ENCODE measurements around the gene NFE2L1. TPM values are rescaled to one million over a fixed set of nuclear protein-coding genes. Genes with fewer than 3 reads are reported as not detected.
"Not testable (repeated sequence)": the region's sequence is repeated elsewhere in the genome, so short reads cannot be mapped to it uniquely, and the experiment has no call there.

Gene NFE2L1
- polyA plus RNA-seq, 3 donors from 2014 or later = 5.9 to 18.4 (median 7.1) TPM

DNA sequence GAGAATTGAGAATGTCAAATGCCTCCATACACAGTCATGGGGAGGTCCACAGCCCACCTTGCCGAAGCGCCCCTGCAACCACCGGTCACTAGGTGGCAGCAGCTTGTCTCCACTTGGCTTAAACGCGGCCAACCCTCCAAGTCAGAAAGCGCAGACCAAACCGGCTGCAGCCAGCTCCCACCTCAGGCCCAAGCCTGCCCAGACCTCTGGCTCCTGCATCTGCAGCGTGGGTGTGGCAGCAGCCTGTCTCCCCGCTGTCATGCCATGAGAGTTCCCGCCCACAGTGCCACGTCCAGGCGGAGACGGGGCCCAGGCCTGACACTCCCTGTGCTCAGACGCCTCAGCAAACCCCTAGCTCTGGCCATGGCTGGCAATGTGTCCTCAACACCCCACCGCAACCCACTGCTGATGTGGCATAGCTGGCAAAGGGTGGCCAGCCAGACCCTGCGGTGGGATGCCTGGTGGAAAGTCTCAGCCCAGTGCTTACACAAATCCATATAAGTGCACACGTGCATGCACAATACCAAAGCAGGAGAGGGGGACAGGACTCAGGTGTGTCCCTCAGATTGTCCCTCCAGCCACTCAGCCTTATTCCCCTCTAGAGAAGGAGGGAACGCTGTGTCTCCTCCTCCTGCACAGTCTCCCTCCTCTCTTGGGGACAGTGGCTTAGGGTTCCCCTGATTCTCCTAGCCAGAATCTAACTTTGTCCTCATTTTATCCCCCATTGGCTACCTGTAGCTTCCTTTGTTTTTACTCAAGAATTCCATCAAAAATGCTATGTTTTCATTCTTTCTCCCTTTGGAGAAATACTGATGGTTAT is 21.4 kb upstream of the NFE2L1 start:
- Mint-ChIP-seq H3K27me3 (ENCODE audit: low read depth in 3 of 3) (peaks cover 14 to 17% (median 16%) of the 10 kb centered on the region in 3 donors), H3K9me3 (no peaks in the 10 kb centered on the region), H3K27ac (no peak overlapping the region), H3K4me1 (peaks cover 31 to 38% of the 10 kb centered on the region in 2 donors), H3K36me3 (no peaks in the 10 kb centered on the region), H3K4me3 (peak overlapping the region; percentile 36 to 99 (median 65))
- peak; percentile 63 to 72 (median 68) for DNase-seq

DNA sequence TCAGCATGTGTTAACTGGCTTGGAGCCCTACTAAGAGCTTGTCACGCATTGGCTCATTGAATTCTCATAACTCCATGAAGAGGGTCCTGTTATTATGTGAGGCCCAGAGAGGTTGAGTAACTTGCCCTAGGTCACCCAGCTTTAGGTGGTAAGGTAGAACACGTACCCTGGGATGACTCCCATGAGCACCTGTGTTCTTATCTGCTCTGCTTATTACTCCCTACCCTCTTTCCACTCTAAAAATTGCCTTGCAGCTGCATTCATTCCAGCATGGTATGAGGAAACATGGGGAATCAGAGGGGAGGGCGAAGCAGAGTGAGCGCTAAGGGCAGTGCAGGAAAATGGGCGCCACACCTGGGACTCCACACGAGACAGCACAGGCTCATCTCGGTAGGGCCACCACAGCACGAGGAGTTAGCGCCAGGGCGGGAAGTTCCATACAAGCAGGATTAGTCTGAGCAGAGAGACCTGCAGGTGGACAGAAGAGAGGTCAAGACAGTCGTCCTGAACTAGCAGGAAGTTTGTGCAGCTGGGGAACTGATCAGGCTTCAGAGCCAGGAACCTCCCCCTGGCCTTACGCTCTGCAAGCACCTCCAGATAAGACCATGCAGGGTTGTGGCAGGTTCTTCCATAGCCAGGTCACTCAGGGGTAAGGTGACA is 20.7 kb upstream of the NFE2L1 start:
- H3K4me3 Mint-ChIP-seq = no peak overlapping the region
- no peak for DNase-seq

DNA sequence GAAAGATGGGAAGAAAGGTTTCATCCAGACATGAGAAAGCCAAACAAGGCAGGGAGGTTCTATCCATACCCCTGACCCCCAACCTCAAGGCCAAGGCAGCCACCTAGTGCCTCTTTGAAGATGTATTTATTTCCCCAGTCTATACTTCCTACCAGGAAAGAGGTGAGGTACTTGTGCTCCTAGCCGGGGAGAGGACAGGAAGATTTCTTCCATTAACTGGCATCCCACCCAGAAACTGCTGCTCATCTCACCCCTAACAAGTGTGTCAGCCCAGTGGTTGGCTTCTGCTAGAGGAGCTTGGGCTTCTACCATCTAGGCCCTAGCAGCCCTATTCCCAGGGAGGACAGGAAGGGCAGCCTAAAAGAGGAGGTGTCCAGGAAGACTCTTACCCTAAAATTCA is 19.4 kb upstream of the NFE2L1 start:
- peaks cover 26 to 29% of the 10 kb centered on the region in 2 donors for H3K4me1 Mint-ChIP-seq
- H3K4me3 Mint-ChIP-seq = no peak overlapping the region
- no peak for DNase-seq
- peaks cover 0 to 4% (median 3%) of the 10 kb centered on the region in 3 donors for H3K36me3 Mint-ChIP-seq
- H3K27me3 Mint-ChIP-seq (ENCODE audit: low read depth in 3 of 3) = peaks cover 8 to 13% (median 9%) of the 10 kb centered on the region in 3 donors
- no peaks in the 10 kb centered on the region for H3K9me3 Mint-ChIP-seq
- H3K27ac Mint-ChIP-seq = no peak overlapping the region

More for the DNA sequence above, 20.7 kb upstream of the NFE2L1 start:
- no peaks in the 10 kb centered on the region for H3K9me3 Mint-ChIP-seq
- H3K4me1 Mint-ChIP-seq = peaks cover 31 to 38% of the 10 kb centered on the region in 2 donors
- H3K27ac Mint-ChIP-seq = no peak overlapping the region
- H3K36me3 Mint-ChIP-seq = peaks cover 0 to 3% (median 1%) of the 10 kb centered on the region in 3 donors
- H3K27me3 Mint-ChIP-seq (ENCODE audit: low read depth in 3 of 3) = peaks cover 13 to 15% (median 14%) of the 10 kb centered on the region in 3 donors

DNA sequence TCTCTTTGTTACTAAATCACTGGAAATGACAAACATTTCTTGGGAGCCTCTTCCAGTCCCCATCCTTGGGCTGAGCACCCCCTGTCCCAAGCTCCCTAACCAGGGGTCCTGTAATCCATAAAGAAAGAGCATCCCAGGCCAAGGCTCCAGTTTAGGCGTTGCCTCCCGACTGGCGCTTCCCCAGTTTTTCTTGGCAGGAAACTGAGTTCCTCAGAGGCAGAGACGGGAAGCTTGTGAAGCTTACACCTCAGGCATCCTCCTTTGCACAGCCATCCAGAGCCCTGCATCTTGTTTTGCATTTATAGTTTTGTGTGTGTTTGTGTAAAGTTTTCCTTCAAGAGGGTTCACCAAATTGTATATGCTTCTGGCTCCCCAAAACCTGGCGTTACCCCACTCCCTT is 17.6 kb upstream of the NFE2L1 start:
- H3K27me3 Mint-ChIP-seq (ENCODE audit: low read depth in 3 of 3) = peaks cover 0 to 5% (median 4%) of the 10 kb centered on the region in 3 donors
- no peak for DNase-seq
- peaks cover 12 to 13% of the 10 kb centered on the region in 2 donors for H3K4me1 Mint-ChIP-seq
- no peak overlapping the region for H3K4me3 Mint-ChIP-seq
- no peaks in the 10 kb centered on the region for H3K9me3 Mint-ChIP-seq
- H3K36me3 Mint-ChIP-seq = peaks cover 0 to 4% (median 3%) of the 10 kb centered on the region in 3 donors
- no peak overlapping the region for H3K27ac Mint-ChIP-seq

DNA sequence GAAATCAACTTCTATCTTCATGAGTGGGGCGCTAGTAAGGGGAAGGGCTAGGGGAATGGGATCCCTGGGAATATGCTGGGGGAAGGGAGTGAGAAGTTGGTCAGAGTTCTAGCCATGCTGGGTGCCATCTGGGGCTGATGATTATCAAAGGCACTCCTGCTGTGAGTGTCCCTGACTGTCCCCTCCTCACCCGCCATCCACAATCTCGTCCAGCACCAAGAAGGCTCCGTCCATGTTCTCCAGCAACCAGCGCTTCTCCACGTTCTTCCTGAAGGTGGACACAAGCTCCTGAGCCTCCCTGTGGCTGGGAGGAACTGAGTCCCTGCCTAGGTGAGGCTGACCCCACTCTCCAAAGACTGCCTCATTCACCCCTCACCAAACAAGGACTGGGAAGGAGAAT is 16.2 kb upstream of the NFE2L1 start:
- H3K9me3 Mint-ChIP-seq = no peaks in the 10 kb centered on the region
- peaks cover 0 to 7% (median 4%) of the 10 kb centered on the region in 3 donors for H3K27me3 Mint-ChIP-seq (ENCODE audit: low read depth in 3 of 3)
- no peak overlapping the region for H3K27ac Mint-ChIP-seq
- peaks cover 3 to 8% of the 10 kb centered on the region in 2 donors for H3K4me1 Mint-ChIP-seq
- H3K36me3 Mint-ChIP-seq = peaks cover 0 to 4% (median 3%) of the 10 kb centered on the region in 3 donors
- H3K4me3 Mint-ChIP-seq = no peak overlapping the region
- no peak for DNase-seq

DNA sequence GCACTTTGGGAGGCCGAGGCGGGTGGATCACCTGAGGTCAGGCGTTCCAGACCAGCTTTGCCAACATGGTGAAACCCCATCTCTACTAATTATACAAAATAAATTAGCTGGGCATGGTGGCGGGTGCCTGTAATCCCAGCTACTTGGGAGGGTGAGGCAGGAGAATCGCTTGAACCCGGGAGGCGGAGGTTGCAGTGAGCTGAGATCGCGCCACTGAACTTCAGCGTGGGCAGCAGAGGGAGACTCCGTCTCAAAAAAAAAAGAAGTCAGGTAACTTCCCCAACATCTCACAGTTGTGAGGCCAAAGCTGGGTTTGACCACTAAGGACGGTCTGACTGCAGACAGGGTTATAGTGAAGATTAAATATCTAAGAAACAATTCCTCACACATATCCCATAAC is 13.4 kb upstream of the NFE2L1 start:
- H3K27me3 Mint-ChIP-seq (ENCODE audit: low read depth in 3 of 3) = not testable (repeated sequence)

DNA sequence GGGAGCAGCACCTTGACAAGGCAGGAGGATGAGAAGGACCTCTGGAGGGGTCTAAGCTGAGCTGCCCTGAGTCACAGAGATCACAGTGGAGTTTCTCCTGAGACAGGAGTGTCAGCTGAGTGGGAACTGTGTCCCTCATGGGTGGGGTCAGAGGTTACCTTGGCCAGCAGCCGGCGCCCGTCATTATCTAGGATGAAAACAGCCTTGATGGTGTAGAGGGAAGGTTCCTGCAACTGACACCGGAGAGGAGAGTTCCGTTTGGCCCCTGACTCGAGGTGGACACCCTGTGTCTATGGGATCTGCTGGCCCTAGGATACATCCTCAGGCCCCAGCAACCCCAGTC is 11.5 kb upstream of the NFE2L1 start:
- no peak for DNase-seq
- H3K4me3 Mint-ChIP-seq = peak overlapping the region; percentile 84 to 90 (median 86)
- no peaks in the 10 kb centered on the region for H3K9me3 Mint-ChIP-seq
- H3K27ac Mint-ChIP-seq = no peak overlapping the region
- H3K4me1 Mint-ChIP-seq = peaks cover 10 to 19% of the 10 kb centered on the region in 2 donors
- peaks cover 0 to 4% (median 3%) of the 10 kb centered on the region in 3 donors for H3K36me3 Mint-ChIP-seq
- H3K27me3 Mint-ChIP-seq (ENCODE audit: low read depth in 3 of 3) = peaks cover 2 to 6% (median 4%) of the 10 kb centered on the region in 3 donors

More for the DNA sequence above, 13.4 kb upstream of the NFE2L1 start:
- DNase-seq, H3K27ac Mint-ChIP-seq, H3K36me3 Mint-ChIP-seq, H3K9me3 Mint-ChIP-seq, H3K4me3 Mint-ChIP-seq: not testable (repeated sequence)
- peaks cover 10 to 19% of the 10 kb centered on the region in 2 donors for H3K4me1 Mint-ChIP-seq

DNA sequence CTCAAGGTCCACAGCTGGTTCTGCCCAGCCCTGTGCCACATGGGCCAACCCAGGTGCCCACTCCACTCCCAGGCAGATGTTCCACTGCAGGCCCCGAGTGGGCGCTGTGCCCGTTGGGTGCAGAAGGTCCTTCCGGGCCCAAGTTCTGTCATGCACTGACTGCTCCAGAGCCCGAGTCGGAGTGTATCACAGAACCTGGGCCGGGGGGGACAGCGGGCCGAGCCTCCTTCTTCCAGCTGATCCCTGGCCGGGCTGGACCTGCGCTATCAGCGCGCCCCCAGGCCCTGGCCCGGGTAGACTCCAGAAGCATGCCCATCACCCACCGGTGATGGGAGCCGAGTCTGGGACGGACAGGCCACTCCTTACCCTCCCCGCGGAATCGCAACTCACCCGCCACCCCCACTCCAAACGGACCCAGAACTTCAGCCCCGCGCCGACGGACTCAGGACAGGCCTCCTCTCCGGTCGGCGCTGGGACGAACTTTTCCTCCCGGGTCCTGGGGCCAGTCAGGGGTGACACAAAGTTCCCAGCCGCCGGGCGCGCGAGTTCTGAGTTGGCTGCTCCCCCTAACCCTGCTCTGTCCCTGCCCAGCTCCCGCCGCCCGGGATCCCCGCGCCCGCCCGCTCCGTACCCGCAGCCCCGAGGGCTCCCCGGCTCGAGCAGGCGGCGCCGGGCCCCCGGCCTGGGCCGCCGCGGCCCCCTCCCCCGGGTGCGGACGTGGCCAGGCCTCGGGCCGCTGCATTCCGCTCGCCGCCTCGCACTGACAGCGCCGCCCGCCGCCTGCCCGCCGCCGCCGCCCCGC is 10.9 kb upstream of the NFE2L1 start, which contains the start of gene COPZ2:
Gene COPZ2 (minus strand): TSS at position 762 of the 802 bp plus-strand sequence. CDS start 20 bp downstream, at position 742.
- Mint-ChIP-seq H3K27me3 (ENCODE audit: low read depth in 3 of 3) (peaks cover 2 to 7% (median 4%) of the 10 kb centered on the region in 3 donors), H3K27ac (peak within 1 kb of the TSS in 5 of 6 donors; percentile 23 to 77 (median 64))

DNA sequence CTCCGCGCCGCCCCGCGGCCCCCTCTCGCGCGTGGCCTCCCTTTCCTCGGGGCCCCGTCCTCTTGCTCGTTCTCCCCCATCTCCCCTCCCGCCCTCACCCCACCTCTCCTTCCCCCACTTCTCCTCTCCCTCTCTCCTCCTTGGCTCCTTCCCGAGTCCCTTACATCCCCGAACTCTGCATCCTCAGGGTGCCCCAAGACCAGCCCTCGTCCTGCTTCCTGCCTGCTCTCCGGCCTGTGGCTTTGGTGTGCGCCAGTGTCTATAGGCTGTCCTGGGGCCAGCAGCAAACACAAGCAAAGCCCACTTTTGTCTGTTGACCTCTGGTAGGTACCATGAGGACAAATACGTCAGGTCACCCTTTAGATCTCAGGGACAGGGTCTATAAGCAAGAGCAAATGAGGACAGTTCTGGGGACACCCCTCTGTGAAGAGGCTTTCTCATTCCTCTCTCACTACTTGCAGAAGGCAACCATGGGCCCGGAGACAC is 10.3 kb upstream of the NFE2L1 start:
- Mint-ChIP-seq H3K36me3 (no peaks in the 10 kb centered on the region), H3K4me1 (peaks cover 10 to 19% of the 10 kb centered on the region in 2 donors), H3K27me3 (ENCODE audit: low read depth in 3 of 3) (peaks cover 0 to 7% (median 3%) of the 10 kb centered on the region in 3 donors), H3K4me3 (peak overlapping the region; percentile 84 to 91 (median 88)), H3K27ac (peak overlapping the region in 3 of 6 donors; percentile 63 to 77 (median 76)), H3K9me3 (no peaks in the 10 kb centered on the region)
- no peak for DNase-seq

More for the DNA sequence above, 10.9 kb upstream of the NFE2L1 start, which contains the start of gene COPZ2:
- Mint-ChIP-seq H3K36me3 (peaks cover 0 to 4% (median 3%) of the 10 kb centered on the region in 3 donors), H3K9me3 (no peaks in the 10 kb centered on the region), H3K4me1 (peaks cover 10 to 19% of the 10 kb centered on the region in 2 donors), H3K4me3 (peak within 1 kb of the TSS; percentile 86 to 91 (median 88))
- peak; percentile 62 to 71 (median 64) for DNase-seq

DNA sequence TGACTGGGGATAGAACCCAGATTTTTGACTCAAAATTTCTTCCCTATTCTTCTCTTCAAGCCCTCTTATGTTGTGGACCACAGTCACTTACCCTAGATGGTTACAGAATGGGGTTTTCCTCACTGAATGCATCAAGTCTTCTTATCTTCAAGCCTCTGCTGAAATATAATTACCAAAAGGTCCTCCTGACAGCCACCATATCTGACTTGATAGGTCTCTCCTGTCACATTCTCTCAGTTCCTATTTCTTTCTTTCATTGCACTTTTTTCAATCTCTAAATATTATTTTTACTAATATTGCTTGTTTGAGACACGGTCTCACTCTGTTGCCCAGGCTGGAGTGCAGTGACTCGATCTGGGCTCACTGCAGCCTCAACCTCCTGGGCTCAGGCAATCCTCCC is 9.5 kb upstream of the NFE2L1 start:
- peak overlapping the region; percentile 84 to 91 (median 88) for H3K4me3 Mint-ChIP-seq
- no peak overlapping the region for H3K27ac Mint-ChIP-seq

DNA sequence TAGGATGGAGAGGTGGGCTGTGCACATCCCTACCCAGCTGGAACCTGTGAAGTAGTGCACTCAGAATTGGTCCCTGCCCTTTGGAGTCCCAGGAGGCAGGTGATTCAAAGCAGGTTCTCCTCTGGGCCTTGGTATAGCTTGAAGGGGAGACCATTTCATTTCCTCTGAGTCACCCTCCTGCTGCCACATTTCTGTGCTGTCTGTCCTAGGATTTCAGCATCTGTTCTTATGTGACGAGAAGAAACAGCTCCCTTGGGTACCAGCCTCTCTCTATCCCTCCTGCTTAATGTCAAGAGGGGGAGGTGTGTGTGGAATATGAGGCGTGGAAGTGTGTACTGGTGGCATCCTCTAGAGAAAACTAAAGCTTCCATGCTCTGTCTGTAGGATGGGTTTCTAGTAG is 5.0 kb upstream of the NFE2L1 start:
- Mint-ChIP-seq H3K4me3 (no peak overlapping the region), H3K27ac (no peak overlapping the region), H3K36me3 (no peaks in the 10 kb centered on the region), H3K4me1 (peaks cover 17 to 27% of the 10 kb centered on the region in 2 donors), H3K9me3 (no peaks in the 10 kb centered on the region), H3K27me3 (ENCODE audit: low read depth in 3 of 3) (peaks cover 9 to 14% (median 13%) of the 10 kb centered on the region in 3 donors)
- DNase-seq = no peak

More for the DNA sequence above, 9.5 kb upstream of the NFE2L1 start:
- Mint-ChIP-seq H3K27me3 (ENCODE audit: low read depth in 3 of 3) (peaks cover 0 to 7% (median 3%) of the 10 kb centered on the region in 3 donors), H3K9me3 (no peaks in the 10 kb centered on the region), H3K4me1 (peaks cover 10 to 19% of the 10 kb centered on the region in 2 donors), H3K36me3 (no peaks in the 10 kb centered on the region)
- no peak for DNase-seq

DNA sequence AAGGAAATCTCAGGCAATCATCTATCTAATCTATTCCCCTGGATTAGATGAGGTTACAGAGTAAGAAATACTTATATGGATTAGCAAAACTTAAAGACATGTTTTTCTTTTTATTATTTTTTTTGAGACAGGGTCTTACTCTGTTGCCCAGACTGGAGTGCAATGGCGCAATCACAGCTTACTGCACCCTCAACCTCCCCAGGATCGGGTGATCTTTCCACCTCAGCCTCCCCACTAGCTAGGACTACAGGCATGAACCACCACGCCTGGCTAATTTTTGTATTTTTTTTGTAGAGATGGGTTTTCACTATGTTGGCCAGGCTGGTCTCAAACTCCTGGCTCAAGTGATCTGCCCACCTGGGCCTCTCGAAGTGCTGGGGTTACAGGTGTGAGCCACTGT is 3.3 kb upstream of the NFE2L1 start:
- Mint-ChIP-seq H3K4me1 (peaks cover 28 to 34% of the 10 kb centered on the region in 2 donors), H3K36me3 (no peaks in the 10 kb centered on the region), H3K4me3 (no peak overlapping the region), H3K9me3 (no peaks in the 10 kb centered on the region), H3K27me3 (ENCODE audit: low read depth in 3 of 3) (peaks cover 13 to 15% (median 14%) of the 10 kb centered on the region in 3 donors), H3K27ac (no peak overlapping the region)
- DNase-seq = no peak
